ENCODE data around the gene DIPK2A.

The DIPK2A gene

GRCh38 chr3:143991713-143992112, 20.1 kb downstream of the DIPK2A start:
- H3K4me1 Mint-ChIP-seq (ENCODE audit: low read depth): peaks cover 8% of the 10 kb centered on the region
- no peak overlapping the region for H3K27ac Mint-ChIP-seq
- H3K4me3 Mint-ChIP-seq: no peak overlapping the region
- no peak for DNase-seq
- peaks cover 50% of the 10 kb centered on the region for H3K36me3 Mint-ChIP-seq (ENCODE audit: low read depth)
- H3K27me3 Mint-ChIP-seq: no peaks in the 10 kb centered on the region
- H3K9me3 Mint-ChIP-seq: no peaks in the 10 kb centered on the region

DNA sequence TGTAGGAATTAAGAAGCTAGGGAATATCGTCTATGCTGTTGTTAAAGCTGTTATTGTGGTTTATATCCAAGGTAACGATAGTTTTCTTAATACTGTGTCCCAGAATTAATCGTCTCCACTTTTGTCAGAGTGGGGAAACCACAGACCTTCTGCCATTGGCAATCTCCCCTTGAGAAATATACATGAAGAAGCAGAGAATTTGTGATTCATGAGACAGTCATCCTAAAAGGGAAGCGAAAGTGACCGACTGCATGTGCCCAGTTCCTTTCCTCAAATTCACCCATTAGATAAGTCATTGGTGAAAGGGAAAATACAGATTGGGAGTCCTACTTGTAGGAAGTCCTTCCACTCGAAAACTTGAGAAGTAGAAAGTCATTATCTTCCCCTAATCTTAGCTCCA, 26.6 kb downstream of the DIPK2A start:
- DNase-seq: no peak
- H3K27me3 Mint-ChIP-seq: no peaks in the 10 kb centered on the region
- no peaks in the 10 kb centered on the region for H3K9me3 Mint-ChIP-seq
- no peak overlapping the region for H3K4me3 Mint-ChIP-seq
- peaks cover 8% of the 10 kb centered on the region for H3K36me3 Mint-ChIP-seq (ENCODE audit: low read depth)
- no peaks in the 10 kb centered on the region for H3K4me1 Mint-ChIP-seq (ENCODE audit: low read depth)
- no peak overlapping the region for H3K27ac Mint-ChIP-seq

DNA sequence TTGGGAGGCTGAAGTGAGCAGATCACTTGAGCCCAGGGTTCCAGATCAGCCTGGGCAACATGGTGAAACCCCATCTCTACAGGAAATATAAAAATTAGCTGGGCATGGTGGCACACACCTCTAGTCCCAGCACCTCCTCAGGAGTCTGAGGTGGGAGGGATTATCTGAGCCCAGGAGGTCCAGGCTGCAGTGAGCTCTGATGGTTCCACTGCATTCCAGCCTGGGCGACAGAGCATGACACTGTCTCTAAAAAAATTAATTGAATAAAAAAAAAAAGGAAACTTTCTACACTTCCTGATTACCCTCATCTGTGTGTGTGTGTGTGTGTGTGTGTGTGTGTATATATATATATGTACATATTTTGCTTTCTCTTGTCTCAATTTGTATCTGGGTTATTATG, 31.4 kb downstream of the DIPK2A start:
- H3K36me3 Mint-ChIP-seq (ENCODE audit: low read depth): peaks cover 2% of the 10 kb centered on the region
- H3K4me1 Mint-ChIP-seq (ENCODE audit: low read depth): no peaks in the 10 kb centered on the region
- H3K4me3 Mint-ChIP-seq: no peak overlapping the region
- no peaks in the 10 kb centered on the region for H3K9me3 Mint-ChIP-seq
- no peak overlapping the region for H3K27ac Mint-ChIP-seq
- no peaks in the 10 kb centered on the region for H3K27me3 Mint-ChIP-seq
- no peak for DNase-seq

DNA sequence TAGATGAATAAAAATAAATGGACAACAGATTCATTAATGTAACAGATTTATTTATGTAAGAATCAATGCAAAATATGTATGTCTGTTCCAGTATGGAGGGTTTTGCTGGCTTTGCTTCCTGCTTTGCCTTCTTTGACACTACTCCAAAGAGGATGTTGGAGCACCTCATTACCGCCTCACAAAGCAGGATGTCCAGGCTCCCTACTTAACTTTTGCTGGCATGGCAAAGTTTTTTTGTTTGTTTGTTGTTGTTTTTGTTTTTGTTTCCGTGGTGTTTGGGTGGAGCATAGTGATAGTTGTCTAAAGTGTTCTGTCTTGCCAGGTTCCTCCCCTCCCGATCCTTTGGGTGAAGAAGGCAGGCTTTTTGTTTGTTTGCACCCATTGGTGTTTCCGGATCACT, 38.7 kb downstream of the DIPK2A start:
- no peak for DNase-seq
- Mint-ChIP-seq H3K36me3 (ENCODE audit: low read depth) (no peaks in the 10 kb centered on the region), H3K9me3 (no peaks in the 10 kb centered on the region), H3K27ac (no peak overlapping the region), H3K27me3 (no peaks in the 10 kb centered on the region), H3K4me3 (no peak overlapping the region), H3K4me1 (ENCODE audit: low read depth) (no peaks in the 10 kb centered on the region)

DNA sequence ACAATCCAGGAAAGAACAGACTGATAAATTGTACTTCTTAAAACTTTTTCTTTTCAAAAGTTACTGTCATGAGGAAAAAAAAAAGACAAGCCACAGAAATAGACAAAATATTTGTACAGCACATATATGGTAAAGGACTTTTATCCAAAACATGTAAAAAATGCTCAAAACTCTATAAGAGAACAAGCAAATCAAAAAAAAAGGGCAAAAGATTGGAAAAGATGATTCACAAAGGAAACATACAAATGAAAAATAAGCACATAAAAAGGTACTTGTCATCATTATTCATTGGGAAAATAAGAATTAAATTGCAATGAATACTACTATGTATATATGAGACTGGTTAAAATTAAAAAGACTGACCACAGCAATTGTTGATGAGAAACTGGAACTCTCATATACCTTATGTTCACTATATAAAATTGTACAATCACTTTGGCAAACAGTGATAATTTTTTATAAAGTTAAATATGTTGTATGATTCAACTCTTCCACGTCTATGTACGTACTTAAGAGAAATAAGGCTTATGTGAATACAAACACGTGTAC, 39.7 kb downstream of the DIPK2A start:
- H3K36me3 Mint-ChIP-seq (ENCODE audit: low read depth): no peaks in the 10 kb centered on the region
- H3K27me3 Mint-ChIP-seq: no peaks in the 10 kb centered on the region
- no peak for DNase-seq

DNA sequence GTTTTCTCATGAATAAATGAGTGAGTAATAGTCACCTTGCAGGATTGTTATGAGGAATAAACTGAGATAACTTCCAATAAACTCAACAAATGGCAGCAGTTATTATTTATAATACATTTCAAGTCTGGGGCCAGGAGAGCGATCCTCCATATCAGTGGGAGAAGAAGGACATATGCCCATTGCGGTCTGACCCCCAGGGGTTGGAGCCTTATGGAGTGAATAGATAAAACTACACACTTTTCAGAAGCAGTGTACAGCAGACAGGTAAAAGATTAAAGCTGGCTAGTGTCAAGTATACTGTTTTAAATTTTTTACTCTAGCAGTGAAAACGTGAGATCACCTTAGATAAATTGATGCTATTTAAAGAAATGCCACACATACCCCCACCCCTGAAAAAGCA, 43.5 kb downstream of the DIPK2A start:
- no peak overlapping the region for H3K27ac Mint-ChIP-seq
- DNase-seq: no peak
- H3K4me1 Mint-ChIP-seq (ENCODE audit: low read depth): no peaks in the 10 kb centered on the region
- no peak overlapping the region for H3K4me3 Mint-ChIP-seq
- H3K9me3 Mint-ChIP-seq: no peaks in the 10 kb centered on the region
- no peaks in the 10 kb centered on the region for H3K36me3 Mint-ChIP-seq (ENCODE audit: low read depth)
- peaks cover 3% of the 10 kb centered on the region for H3K27me3 Mint-ChIP-seq

More for the DNA sequence above, 39.7 kb downstream of the DIPK2A start:
- H3K9me3 Mint-ChIP-seq: no peaks in the 10 kb centered on the region
- H3K27ac Mint-ChIP-seq: no peak overlapping the region
- no peaks in the 10 kb centered on the region for H3K4me1 Mint-ChIP-seq (ENCODE audit: low read depth)
- no peak overlapping the region for H3K4me3 Mint-ChIP-seq

DNA sequence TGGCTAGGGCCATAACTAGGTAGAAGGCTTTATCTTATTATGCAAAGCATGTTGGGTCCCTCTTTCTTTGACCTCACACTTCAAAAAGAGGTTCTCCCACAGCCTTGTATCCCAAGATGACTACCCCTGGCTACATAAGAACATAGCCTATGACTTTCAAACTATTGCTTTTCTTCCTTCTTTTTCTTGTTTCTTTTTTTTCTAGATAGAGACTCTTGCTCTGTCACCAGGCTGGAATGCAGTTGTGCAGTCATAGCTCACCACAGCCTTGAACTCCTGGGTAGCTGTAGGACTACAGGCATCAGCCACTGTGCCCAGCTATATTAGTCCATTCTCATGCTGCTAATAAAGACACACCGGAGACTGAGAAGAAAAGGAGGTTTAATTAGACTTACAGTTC, 47.2 kb downstream of the DIPK2A start:
- no peaks in the 10 kb centered on the region for H3K9me3 Mint-ChIP-seq
- H3K36me3 Mint-ChIP-seq (ENCODE audit: low read depth): no peaks in the 10 kb centered on the region
- H3K27me3 Mint-ChIP-seq: peaks cover 3% of the 10 kb centered on the region
- H3K27ac Mint-ChIP-seq: no peak overlapping the region
- DNase-seq: no peak
- H3K4me3 Mint-ChIP-seq: no peak overlapping the region
- H3K4me1 Mint-ChIP-seq (ENCODE audit: low read depth): no peaks in the 10 kb centered on the region

All from activated T-cell treated with anti-CD3 and anti-CD28 coated beads, Interleukin-2, amount 50 U/mL, for 24 hours (primary cell).